COR-L47 (cell line): ENCODE measurements around the gene FAM131C.

ENCODE experiments used
- DNase-seq: peaks from one replicate; lab custom pipeline; 2025; lab: John Stamatoyannopoulos, UW

Gene FAM131C

DNA sequence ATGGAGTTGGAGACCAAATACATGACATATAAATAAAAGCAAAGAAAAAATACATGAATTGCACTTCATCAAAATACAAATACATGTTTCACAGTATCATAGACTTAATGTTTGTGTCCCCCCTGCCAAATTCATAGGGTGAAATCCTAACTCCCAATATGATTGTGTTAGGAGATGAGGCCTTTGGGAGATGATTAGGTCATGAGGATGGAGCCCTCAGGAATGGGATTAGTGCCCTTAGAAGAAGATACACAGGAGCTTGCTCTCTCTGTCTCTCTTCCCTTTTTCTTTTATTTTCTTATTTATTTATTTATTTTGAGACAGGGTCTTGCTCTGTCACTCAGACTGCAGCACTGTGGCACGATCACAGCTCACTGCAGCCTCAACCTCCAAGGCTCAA lies 26.0 kb upstream of the FAM131C start:
- DNase-seq, result no peak

DNA sequence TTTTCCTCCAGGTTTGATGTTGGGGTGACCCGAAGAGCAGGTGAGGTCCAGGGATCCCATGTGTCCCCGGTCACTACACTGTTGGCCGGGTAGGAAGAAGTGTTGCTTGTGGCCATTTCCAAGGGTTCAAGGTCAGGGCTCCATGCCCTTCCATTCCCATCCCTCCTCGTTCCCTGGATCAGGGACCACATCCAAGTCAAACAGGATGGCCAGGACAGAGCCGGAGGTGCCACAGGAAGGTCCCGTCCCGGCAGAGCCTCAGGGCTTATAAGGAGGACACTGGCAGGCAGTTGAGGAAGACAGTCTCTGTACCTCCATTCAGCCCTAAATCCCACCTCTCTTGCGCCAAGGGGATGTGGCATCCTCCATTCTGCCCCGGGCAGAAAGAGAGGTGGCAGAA lies 22.0 kb upstream of the FAM131C start:
- DNase-seq, result no peak

DNA sequence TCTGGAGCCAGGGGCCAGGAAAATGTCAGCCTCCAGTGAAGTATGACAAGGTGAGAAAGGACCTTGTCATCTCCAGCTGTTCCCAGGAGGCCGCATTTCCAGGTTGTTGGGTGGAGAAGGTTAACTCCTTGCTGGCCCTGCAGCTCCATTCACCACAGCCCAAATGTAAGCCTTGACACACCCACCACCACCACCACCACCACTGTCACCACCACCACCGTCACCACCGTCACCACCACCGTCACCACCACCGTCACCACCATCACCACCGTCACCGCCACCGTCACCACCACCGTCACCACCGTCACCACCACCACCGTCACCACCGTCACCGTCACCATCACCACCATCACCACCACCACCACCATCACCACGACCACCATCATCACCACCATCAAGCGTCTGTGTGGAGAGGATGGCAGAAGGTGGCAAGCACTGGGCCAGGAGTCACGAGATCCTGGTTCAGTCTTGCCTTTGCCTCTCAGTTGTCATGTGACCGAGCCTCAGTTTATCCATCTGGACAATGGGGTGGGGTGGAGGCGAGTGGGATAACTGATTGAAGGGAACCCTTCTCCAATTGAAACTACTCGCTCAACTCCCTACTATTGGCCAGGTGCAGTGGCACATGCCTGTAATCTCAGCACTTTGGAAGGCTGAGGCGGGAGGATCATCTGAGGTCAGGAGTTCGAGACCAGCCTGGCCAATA lies 21.2 kb upstream of the FAM131C start:
- DNase-seq, result no peak

- DNase-seq, result no peak
These were observed 20.2 kb upstream of the FAM131C start for GRCh38 chr1:16093611-16094010.

- no peak for DNase-seq
These were observed 19.6 kb upstream of the FAM131C start for GRCh38 chr1:16092923-16093511.

DNA sequence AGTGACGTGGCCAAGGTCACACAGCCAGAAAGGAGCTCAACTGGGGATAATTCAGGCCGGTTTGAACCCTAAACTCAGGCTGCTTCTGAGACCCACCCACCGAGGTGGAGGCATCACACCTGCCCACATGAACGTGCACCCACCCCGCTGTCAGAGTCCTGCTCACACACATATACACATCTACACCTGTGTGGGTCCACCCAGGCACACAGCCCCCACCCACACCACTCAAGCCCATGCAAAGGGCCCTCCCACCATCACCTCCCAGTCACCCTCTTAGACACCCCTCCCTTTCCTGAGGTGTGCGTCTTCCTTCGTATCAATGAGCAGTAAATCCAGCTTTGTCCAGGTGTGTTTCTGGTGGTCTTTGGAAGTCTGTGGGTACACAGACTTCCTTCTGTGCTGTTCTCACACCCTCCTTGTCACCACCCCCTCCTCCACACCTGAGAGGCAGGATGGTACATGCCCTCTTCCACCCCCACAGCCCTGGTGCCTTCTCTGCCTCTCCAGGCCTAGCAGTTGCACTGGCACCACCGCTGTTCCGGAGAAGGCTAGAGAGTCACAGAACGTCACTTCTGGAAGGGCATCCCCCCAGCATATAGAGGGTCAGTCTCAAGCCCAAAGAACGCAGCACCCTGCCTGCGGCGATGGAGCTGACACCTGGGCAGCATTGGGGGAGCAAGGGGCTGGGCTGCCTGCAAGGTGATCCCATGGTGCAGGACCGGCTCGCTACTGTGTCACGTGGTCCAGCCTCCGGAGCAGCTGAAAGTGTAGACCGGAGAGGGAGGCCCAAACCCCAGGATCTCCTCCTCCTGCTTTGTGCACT lies 18.9 kb upstream of the FAM131C start:
- no peak for DNase-seq

DNA sequence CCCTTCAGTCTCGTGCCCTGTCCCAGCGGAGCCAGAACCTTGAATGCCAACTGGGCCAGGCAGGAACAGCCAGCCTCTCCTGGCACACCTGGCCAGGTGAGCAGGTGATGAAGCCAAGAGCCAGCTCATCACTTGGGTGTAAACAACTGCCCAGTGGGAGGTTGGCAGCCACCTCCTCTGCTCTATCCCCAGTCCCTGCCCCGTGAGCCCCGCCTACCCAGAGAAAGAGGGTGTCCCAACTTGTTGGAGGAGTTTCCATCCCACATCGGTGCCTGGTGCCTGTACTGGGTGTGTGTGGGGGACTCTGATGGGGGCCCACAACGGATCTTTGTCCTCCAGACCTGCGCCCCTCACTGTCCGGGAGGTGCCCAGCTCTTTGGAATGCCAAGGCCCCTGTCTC lies 17.8 kb upstream of the FAM131C start:
- peak; percentile 35 for DNase-seq

GRCh38 chr1:16090076-16090826 lies 16.8 kb upstream of the FAM131C start:
- no peak for DNase-seq

GRCh38 chr1:16088996-16089395 lies 15.5 kb upstream of the FAM131C start:
- no peak for DNase-seq

- DNase-seq, result no peak
These were observed 15.0 kb upstream of the FAM131C start for GRCh38 chr1:16088351-16088911.

DNA sequence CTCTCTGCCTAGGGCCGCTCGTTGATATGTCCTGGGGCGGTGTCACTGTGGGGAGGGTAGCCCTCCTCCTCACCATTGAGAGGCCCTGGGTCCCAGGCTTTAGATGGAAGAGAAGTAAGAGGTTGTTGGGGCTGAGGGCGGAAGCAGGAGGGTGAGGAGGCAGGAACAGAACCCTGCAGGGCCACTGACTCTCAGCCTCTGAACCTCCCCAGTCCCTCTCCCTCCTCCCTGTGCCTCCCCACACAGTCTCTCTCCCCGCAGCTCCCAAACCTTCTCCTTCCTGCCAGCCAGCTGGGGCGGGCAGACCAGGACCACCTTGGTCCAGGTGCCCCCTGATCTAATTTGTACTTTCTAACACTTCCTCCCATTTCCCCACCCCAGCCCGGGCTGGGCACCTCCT lies 14.3 kb upstream of the FAM131C start:
- DNase-seq, result no peak

DNA sequence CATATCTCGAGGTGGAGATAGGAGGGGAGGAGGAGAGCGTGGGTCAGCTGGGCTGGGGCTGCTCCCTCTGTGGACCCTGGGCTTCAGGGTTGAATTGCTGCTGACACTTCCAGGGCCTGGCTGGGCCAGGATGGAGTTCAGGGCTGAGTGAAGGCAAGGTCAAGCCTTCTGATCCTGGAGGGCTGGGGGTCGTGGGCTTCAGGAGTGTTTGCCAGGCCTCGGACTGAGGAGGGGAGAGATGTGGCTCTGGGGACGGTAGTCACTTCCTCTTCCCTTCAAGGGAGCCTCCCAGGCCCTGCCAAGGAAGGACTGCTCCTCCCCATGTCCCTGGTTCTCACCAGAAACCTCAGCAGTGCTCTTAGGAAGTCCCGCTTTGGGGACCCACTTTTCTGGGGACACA lies 12.1 kb upstream of the FAM131C start:
- DNase-seq, result no peak

GRCh38 chr1:16083486-16083885 lies 10.0 kb upstream of the FAM131C start:
- peak; percentile 53 for DNase-seq

DNA sequence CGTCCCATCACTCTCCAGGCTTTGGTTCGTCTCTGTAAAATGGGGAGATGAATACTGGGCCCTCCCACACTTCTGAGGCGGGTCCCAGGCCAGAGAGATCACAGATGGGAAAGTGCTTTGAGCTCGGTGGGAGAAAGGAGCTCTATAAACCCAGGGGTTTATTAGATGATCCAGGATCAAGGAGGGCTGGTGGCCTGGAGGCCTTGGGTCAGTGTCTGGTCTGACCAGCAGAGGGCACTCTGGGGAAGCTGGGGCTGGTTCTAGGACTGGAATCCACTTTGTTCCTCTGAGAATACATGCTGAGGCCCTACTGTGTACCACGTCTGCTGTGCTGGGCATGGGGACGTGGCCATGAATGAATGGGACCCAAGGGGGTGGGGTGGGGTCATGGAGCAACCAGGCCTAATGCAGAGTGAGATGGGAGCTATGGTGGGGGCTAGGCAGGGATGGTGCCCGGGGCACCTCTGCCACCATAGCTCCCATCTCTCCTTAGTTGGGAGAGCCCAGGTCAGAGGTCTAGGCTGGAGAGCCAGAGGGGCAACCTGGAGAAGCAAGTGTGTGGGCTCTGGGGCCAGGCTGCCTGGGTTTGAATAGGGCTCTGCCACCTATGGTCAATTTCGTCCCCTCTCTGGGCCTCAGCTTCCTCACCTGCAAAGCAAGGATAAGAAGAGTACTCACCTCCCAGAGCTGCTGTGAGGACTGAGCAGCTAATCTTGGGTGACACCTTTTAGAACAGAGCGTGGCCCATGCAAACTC lies 9.0 kb upstream of the FAM131C start:
- DNase-seq, result peak; percentile 43

DNA sequence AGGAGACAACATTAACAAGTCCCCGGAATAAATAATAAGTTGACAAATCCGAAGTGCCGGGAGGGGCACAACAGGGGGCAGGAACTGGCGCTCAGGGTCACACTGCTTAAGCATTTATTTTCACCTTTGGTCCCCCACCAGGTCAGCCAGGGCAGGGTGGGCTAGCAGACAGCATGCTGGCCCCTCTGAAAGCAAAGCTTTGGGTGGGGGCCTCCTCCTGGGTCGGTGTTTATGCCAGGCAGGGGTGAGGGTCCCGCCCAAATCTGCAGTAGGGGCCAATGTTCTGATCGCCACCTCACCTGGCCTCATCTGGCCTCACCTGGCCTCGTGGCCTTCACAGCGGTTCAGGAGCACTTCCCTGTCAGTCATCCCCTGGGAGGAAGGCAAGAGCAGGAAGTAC lies 8.2 kb upstream of the FAM131C start:
- DNase-seq, result no peak

DNA sequence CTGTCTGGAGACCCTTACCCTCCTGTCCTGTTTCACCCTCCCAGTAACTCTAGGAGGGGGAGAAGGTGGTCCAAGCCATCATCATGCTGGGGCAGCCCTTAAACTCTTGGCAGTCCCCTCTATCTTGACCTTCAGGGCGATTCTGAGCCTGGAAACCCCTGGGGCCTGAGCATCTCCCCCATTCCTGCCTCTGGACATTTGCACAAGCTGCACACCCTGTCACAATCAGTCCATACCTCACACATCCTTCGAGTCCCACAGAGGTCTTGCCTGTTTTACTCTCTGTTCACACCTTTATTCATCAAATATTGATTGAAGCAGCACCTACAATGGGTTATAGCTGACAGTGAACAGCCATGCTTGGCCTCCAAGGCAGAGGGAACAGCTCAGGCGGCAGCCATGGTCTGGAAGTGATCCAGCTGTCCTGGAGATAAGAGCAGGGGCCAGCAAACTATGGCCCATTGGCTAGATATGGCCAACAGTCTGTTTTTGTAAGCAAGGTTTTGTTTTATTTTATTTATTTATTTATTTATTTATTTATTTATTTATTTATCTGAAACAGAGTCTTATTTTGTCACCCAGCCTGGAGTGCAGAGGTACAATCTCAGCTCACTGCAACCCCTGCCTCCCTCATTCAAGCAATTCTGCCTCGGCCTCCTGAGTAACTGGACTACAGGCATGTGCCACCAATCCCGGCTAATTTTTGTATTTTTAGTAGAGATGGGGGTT lies 7.1 kb upstream of the FAM131C start:
- DNase-seq, result no peak

GRCh38 chr1:16078925-16079656 lies 5.6 kb upstream of the FAM131C start:
- DNase-seq, result peak; percentile 65

- DNase-seq, result no peak
These were observed 4.2 kb upstream of the FAM131C start for GRCh38 chr1:16077406-16078245.

GRCh38 chr1:16076865-16077238 lies 3.4 kb upstream of the FAM131C start:
- DNase-seq, result no peak
